Measurements from ENCODE around the gene TTC9C. TPM values are rescaled to one million over a fixed set of nuclear protein-coding genes. Genes with fewer than 3 reads are reported as not detected.
A peak's percentile ranks its signal among the peaks of the same experiment; 100 is the strongest.

The TTC9C gene
- total RNA-seq, 1 donor from 2014 or later, result 78.4 TPM

- Histone ChIP-seq H3K27me3 (no peaks in the 10 kb centered on the region), H4K20me1 (ENCODE audit: low read depth) (peaks cover 11% of the 10 kb centered on the region), H3F3A (ENCODE audit: low read depth) (peaks cover 79% of the 10 kb centered on the region), H3K79me2 (ENCODE audit: low read depth) (peaks cover 54% of the 10 kb centered on the region), H3K9ac (no peak overlapping the region), H3K4me2 (no peak overlapping the region), H3K4me3 (no peak overlapping the region), H2AFZ (replicated peaks) (no peak overlapping the region), H3K9me3 (ENCODE audit: low read depth) (no peaks in the 10 kb centered on the region), H3K36me3 (peaks cover 37% of the 10 kb centered on the region), H3K27ac (peak overlapping the region; percentile 53), H3K4me1 (no peaks in the 10 kb centered on the region)
- Mint-ChIP-seq H3K27ac (no peak overlapping the region), H3K4me3 (no peak overlapping the region), H3K36me3 (peaks cover 65% of the 10 kb centered on the region), H3K4me1 (peaks cover 2% of the 10 kb centered on the region), H3K27me3 (ENCODE audit: insufficient read depth, low read depth) (peaks cover 2% of the 10 kb centered on the region), H3K9me3 (no peaks in the 10 kb centered on the region)
- no peak for DNase-seq (ENCODE audit: low spot score)
- TF ChIP-seq EZH2phosphoT487 (IDR thresholded peaks at IDR 0.05) (no peak), EZH2 (IDR thresholded peaks at IDR 0.05) (no peak)
- TF ChIP-seq, protein P1, sequence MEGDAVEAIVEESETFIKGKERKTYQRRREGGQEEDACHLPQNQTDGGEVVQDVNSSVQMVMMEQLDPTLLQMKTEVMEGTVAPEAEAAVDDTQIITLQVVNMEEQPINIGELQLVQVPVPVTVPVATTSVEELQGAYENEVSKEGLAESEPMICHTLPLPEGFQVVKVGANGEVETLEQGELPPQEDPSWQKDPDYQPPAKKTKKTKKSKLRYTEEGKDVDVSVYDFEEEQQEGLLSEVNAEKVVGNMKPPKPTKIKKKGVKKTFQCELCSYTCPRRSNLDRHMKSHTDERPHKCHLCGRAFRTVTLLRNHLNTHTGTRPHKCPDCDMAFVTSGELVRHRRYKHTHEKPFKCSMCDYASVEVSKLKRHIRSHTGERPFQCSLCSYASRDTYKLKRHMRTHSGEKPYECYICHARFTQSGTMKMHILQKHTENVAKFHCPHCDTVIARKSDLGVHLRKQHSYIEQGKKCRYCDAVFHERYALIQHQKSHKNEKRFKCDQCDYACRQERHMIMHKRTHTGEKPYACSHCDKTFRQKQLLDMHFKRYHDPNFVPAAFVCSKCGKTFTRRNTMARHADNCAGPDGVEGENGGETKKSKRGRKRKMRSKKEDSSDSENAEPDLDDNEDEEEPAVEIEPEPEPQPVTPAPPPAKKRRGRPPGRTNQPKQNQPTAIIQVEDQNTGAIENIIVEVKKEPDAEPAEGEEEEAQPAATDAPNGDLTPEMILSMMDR (IDR thresholded peaks at IDR 0.05), result no peak
Observed at GRCh38 chr11:62716816-62717215, 11.5 kb upstream of the TTC9C start.

DNA sequence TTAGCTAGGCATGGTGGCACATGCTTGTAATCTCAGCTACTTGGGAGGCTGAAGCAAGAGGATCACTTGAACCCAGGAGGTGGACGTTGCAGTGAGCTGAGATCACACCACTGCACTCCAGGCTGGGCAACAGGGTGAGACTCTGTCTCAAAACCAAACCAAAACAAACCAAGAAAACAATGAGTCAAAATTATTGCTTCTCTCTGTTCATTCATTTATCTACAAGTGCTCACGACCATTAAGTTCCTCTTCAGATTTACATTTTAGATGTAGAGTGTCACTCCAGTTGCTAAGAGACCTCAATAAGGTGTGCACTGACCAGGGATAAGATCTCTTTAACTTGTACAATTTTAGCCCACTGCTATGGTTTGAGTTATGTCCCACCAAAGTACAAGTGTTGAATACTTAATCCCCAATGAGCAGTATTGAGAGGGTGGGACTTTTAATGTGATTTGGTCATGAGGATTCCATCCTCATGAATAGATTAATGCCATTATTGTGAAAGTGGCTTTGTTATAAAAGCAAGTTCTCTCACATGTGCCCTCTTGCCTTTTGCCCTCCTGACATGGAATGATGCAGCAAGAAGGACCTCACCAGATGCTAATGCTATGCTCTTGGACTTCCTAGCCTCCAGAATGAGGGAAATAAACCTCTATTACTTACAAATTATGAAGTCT lies 8.8 kb upstream of the TTC9C start:
- H3K27me3 Mint-ChIP-seq (ENCODE audit: insufficient read depth, low read depth), result peaks cover 5% of the 10 kb centered on the region
- H3K79me2 ChIP-seq (ENCODE audit: low read depth), result peaks cover 81% of the 10 kb centered on the region

DNA sequence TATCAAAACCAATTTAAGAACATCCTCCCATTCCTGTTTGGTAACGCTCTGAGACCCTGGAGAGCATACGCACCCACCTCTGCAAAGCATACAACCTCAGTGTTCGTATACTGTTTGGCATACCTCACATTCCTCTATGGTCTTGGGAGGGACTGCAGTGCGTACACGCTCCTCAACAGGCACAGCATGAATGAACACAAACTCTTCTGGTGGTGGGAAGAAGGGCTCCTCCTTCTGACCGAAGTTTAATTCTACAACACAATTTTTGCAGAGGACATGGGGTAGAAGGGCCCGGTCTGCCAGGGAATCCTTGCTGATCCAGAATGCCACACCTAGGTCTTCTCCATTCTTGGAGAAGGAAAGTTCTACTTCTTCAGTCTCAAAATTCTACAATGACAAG lies 6.3 kb upstream of the TTC9C start:
- Histone ChIP-seq H3K36me3 (peaks cover 42% of the 10 kb centered on the region), H3K27ac (peak overlapping the region; percentile 13), H3K9ac (no peak overlapping the region), H3K79me2 (ENCODE audit: low read depth) (peaks cover 96% of the 10 kb centered on the region), H3F3A (ENCODE audit: low read depth) (peaks cover 74% of the 10 kb centered on the region), H3K27me3 (no peaks in the 10 kb centered on the region), H4K20me1 (ENCODE audit: low read depth) (peaks cover 56% of the 10 kb centered on the region), H3K9me3 (ENCODE audit: low read depth) (no peaks in the 10 kb centered on the region), H3K4me3 (no peak overlapping the region), H3K4me1 (peaks cover 11% of the 10 kb centered on the region), H3K4me2 (no peak overlapping the region), H2AFZ (replicated peaks) (no peak overlapping the region)
- peak; percentile 51 for DNase-seq (ENCODE audit: low spot score)
- Mint-ChIP-seq H3K27me3 (ENCODE audit: insufficient read depth, low read depth) (peaks cover 7% of the 10 kb centered on the region), H3K36me3 (peaks cover 64% of the 10 kb centered on the region), H3K4me3 (peak overlapping the region; percentile 52), H3K27ac (no peak overlapping the region), H3K9me3 (no peaks in the 10 kb centered on the region), H3K4me1 (peaks cover 41% of the 10 kb centered on the region)
- TF ChIP-seq EZH2phosphoT487 (IDR thresholded peaks at IDR 0.05), result no peak
- TF ChIP-seq, protein P1 (IDR thresholded peaks at IDR 0.05), result peak; percentile 29

More for the DNA sequence above, 8.8 kb upstream of the TTC9C start:
- Mint-ChIP-seq H3K4me1 (peaks cover 24% of the 10 kb centered on the region), H3K4me3 (peak overlapping the region; percentile 17), H3K9me3 (no peaks in the 10 kb centered on the region), H3K36me3 (peaks cover 74% of the 10 kb centered on the region), H3K27ac (no peak overlapping the region)
- Histone ChIP-seq H3K4me2 (no peak overlapping the region), H3K27me3 (no peaks in the 10 kb centered on the region), H3K9me3 (ENCODE audit: low read depth) (no peaks in the 10 kb centered on the region), H3K4me1 (peaks cover 1% of the 10 kb centered on the region), H3K9ac (no peak overlapping the region), H2AFZ (replicated peaks) (no peak overlapping the region), H3K4me3 (no peak overlapping the region), H3F3A (ENCODE audit: low read depth) (peaks cover 79% of the 10 kb centered on the region), H4K20me1 (ENCODE audit: low read depth) (peaks cover 37% of the 10 kb centered on the region), H3K27ac (no peak overlapping the region), H3K36me3 (peaks cover 58% of the 10 kb centered on the region)
- no peak for DNase-seq (ENCODE audit: low spot score)
- TF ChIP-seq EZH2 (IDR thresholded peaks at IDR 0.05) (no peak), EZH2phosphoT487 (IDR thresholded peaks at IDR 0.05) (no peak)
- TF ChIP-seq, protein P1 (IDR thresholded peaks at IDR 0.05), result no peak

Data from neural progenitor cell (in vitro differentiated cells).